ENCODE measurements around the gene PRM3.

The PRM3 gene

DNA sequence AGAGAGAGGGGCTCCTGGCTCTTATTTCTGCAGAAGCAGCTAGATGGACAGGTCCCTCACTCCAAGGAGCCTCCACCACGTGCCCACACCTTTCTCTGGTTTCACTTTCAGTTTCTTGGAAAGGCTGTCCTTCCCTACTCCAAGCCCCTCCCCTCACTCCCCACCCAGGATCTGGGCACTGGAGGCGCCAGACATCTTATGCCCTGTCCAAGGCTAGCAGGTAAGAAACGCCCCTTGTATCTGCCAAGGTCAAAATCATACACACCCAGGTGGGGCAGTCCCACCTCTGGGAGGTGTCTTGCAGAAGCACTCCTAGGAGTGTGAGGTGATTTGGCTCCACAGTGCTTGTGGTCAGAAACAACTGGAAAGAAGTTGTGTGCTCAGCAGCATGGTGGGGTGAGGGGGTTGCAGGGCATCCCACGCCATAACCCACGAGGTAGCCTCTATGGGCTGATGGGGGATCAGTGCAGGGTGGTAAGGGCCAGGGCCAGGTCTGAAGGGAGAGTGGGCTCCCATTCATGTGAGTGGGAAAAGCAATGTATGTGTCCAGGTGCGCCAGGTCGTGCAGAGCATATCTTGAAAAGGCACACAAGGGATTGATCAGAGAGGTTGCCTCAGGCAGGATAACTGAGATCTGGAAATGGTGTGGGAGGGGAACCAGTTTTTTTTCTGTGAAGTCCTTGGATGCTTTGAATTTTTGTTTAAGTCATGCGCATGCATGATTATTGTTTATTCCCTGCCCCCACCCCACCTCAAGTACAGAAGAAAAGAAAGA, 39.5 kb upstream of the PRM3 start:
- no peaks in the 10 kb centered on the region for H3K36me3 ChIP-seq (ENCODE audit: insufficient read depth, low read length)
- peak overlapping the region; percentile 2 for H3K4me2 ChIP-seq (ENCODE audit: low read length)
- peaks cover 11% of the 10 kb centered on the region for H3K27me3 ChIP-seq (ENCODE audit: control insufficient read depth, insufficient read depth, low read length)
- no peaks in the 10 kb centered on the region for H3K9me3 ChIP-seq (replicated peaks; ENCODE audit: low read length)
- H3K4me1 ChIP-seq (ENCODE audit: control insufficient read depth, insufficient read depth, low read length), result peaks cover 19% of the 10 kb centered on the region
- no peak overlapping the region for H3K4me3 ChIP-seq (ENCODE audit: low read length)
- no peak overlapping the region for H3K9ac ChIP-seq (ENCODE audit: low read depth, low read length)

- Histone ChIP-seq H3K4me1 (ENCODE audit: control insufficient read depth, insufficient read depth, low read length) (peaks cover 15% of the 10 kb centered on the region), H3K4me3 (ENCODE audit: low read length) (no peak overlapping the region), H3K4me2 (ENCODE audit: low read length) (no peak overlapping the region), H3K9ac (ENCODE audit: low read depth, low read length) (no peak overlapping the region), H3K9me3 (replicated peaks; ENCODE audit: low read length) (no peaks in the 10 kb centered on the region), H3K36me3 (ENCODE audit: insufficient read depth, low read length) (no peaks in the 10 kb centered on the region), H3K27me3 (ENCODE audit: control insufficient read depth, insufficient read depth, low read length) (peaks cover 13% of the 10 kb centered on the region)
These were observed 37.6 kb upstream of the PRM3 start for GRCh38 chr16:11310997-11311561.

DNA sequence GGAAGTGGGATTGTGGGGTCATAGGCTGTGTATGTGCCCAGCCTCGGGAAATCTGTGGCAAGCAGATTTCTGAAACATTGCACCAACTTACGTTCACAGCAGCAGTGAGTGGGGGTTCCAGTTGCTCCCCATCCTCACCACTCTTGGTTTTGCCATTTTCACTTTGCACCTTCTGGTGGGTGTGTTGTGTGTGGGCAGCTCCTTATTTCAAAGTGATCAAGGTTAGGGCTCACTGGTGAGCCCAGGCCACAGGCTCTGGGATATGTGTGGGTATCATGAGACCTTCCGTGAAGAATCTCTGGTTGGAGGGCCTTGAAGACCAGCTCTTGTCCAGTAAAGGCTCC, 37.2 kb upstream of the PRM3 start:
- Histone ChIP-seq H3K27me3 (ENCODE audit: control insufficient read depth, insufficient read depth, low read length) (peaks cover 11% of the 10 kb centered on the region), H3K36me3 (ENCODE audit: insufficient read depth, low read length) (no peaks in the 10 kb centered on the region), H3K4me2 (ENCODE audit: low read length) (no peak overlapping the region), H3K9ac (ENCODE audit: low read depth, low read length) (no peak overlapping the region), H3K4me1 (ENCODE audit: control insufficient read depth, insufficient read depth, low read length) (peaks cover 15% of the 10 kb centered on the region), H3K4me3 (ENCODE audit: low read length) (no peak overlapping the region), H3K9me3 (replicated peaks; ENCODE audit: low read length) (no peaks in the 10 kb centered on the region)

- Histone ChIP-seq H3K27me3 (ENCODE audit: control insufficient read depth, insufficient read depth, low read length) (peaks cover 11% of the 10 kb centered on the region), H3K4me3 (ENCODE audit: low read length) (no peak overlapping the region), H3K9ac (ENCODE audit: low read depth, low read length) (no peak overlapping the region), H3K4me1 (ENCODE audit: control insufficient read depth, insufficient read depth, low read length) (peaks cover 15% of the 10 kb centered on the region), H3K4me2 (ENCODE audit: low read length) (no peak overlapping the region), H3K9me3 (replicated peaks; ENCODE audit: low read length) (no peaks in the 10 kb centered on the region), H3K36me3 (ENCODE audit: insufficient read depth, low read length) (no peaks in the 10 kb centered on the region)
These were observed 36.6 kb upstream of the PRM3 start for GRCh38 chr16:11309895-11310633.

DNA sequence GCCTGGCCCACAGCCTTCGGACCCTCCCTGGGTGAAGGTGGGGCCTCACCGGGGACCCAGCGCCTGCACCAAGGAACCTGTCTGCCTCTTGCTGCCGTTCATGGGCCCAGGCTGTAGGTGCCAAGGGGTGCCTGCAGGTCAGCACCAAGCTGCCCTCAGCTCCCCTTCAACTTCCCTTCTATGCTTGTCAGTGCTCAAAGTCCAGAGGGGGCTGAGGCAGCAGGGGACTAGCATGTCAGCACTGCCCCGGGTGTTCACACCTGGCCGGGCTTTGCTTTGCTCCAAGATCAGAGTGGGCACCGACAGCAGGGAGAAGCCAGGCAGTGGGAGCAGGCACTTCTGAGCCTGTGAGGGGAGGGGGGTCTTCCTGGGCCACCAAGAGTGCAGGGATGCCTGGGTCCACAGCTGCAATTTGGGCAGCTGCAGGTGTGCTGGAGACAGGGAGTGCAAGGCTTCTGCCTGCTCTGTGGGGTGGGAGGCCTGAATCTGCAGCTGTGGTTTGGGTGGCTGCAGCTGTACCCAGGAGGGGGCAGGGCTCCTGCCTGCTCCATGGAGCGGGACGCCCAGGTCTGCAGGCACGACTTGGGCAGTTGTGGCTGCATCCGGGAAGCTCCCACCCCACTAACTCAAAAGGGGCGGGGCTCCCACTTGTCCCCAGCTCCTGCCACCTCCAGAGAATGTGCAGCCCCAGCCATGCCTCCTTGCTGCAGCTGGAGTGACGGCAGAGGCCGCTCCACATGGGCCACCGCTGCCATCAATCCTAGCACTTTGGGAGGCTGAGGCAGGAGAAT, 35.3 kb upstream of the PRM3 start:
- Histone ChIP-seq H3K36me3 (ENCODE audit: insufficient read depth, low read length) (no peaks in the 10 kb centered on the region), H3K27me3 (ENCODE audit: control insufficient read depth, insufficient read depth, low read length) (peaks cover 11% of the 10 kb centered on the region), H3K4me3 (ENCODE audit: low read length) (no peak overlapping the region), H3K4me2 (ENCODE audit: low read length) (no peak overlapping the region), H3K4me1 (ENCODE audit: control insufficient read depth, insufficient read depth, low read length) (peaks cover 15% of the 10 kb centered on the region), H3K9me3 (replicated peaks; ENCODE audit: low read length) (no peaks in the 10 kb centered on the region), H3K9ac (ENCODE audit: low read depth, low read length) (no peak overlapping the region)

DNA sequence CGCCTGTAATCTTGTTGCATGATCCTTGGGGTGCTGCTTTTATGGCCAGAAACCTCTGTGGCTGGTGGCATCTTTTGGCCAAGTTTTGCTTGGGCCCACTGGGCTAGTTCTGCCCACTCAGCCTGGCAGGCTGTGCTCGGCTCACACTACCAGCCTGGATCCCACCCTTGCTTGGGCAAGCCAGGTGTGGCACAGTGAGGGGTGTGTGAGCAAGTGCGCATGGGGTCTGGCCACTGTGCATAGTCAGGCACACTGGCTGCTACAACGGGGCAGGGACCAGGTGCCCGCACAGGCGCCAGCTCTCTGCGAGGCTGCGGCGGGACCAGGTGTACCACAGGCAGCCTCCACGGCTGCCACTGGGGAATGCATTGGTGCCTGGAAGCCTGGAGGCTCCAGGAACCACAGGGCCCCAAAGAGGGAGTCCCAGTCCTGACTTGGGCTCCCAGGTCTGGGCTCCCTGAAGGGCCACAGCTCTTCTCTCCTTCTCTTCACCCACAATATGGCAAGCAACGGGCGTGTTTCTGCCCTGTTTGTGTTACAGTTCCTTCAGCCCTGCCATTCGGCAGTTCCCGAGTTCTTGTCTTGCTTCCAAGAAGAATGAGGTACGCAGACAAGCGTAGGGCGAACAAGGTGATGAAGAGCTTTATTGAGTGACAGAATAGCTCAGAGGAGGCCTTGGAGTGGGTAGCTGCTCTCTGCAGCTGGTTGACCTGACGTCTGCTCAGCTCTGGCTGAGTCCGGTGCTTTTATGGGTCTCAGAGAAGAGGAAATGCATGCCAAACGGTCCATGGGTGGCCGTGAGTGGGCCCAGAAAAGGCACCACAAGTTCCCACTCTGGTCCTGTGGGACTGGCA, 34.4 kb upstream of the PRM3 start:
- H3K27me3 ChIP-seq (ENCODE audit: control insufficient read depth, insufficient read depth, low read length), result peaks cover 11% of the 10 kb centered on the region
- no peak overlapping the region for H3K4me2 ChIP-seq (ENCODE audit: low read length)
- no peak overlapping the region for H3K9ac ChIP-seq (ENCODE audit: low read depth, low read length)
- H3K36me3 ChIP-seq (ENCODE audit: insufficient read depth, low read length), result no peaks in the 10 kb centered on the region
- peaks cover 11% of the 10 kb centered on the region for H3K4me1 ChIP-seq (ENCODE audit: control insufficient read depth, insufficient read depth, low read length)
- no peak overlapping the region for H3K4me3 ChIP-seq (ENCODE audit: low read length)
- no peaks in the 10 kb centered on the region for H3K9me3 ChIP-seq (replicated peaks; ENCODE audit: low read length)

DNA sequence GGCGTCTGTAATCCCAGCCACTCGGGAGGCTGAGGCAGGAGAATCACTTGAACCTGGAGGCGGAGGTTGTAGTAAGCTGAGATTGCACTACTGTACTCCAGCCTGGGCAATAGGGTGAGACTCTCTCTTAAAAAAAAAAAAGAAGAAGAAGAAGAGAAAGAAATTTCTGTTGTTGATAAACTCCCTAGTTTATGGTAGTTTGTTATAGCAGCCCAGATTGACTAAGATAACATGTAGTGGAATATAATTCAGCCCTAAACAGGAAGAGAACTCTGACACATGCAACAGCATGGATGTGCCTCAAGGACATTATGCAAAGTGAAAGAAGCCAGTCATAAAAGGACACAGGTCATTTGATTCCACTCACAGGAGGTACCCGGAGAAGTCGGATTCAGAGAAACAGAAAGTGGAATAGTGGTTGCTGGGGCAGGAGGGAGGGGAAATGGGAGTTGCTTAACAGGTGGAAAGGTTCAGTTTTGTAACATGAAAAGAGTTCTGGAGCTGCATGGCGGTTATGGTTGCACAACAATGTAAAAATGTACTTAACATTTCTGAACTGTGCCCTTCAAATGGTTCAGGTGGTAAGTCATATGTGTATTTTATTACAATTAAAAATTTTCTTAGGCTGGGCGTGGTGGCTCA, 33.7 kb upstream of the PRM3 start:
- Histone ChIP-seq H3K27me3 (ENCODE audit: control insufficient read depth, insufficient read depth, low read length) (peaks cover 11% of the 10 kb centered on the region), H3K9ac (ENCODE audit: low read depth, low read length) (no peak overlapping the region), H3K4me3 (ENCODE audit: low read length) (no peak overlapping the region), H3K9me3 (replicated peaks; ENCODE audit: low read length) (no peaks in the 10 kb centered on the region), H3K4me2 (ENCODE audit: low read length) (no peak overlapping the region), H3K36me3 (ENCODE audit: insufficient read depth, low read length) (no peaks in the 10 kb centered on the region), H3K4me1 (ENCODE audit: control insufficient read depth, insufficient read depth, low read length) (peaks cover 4% of the 10 kb centered on the region)

DNA sequence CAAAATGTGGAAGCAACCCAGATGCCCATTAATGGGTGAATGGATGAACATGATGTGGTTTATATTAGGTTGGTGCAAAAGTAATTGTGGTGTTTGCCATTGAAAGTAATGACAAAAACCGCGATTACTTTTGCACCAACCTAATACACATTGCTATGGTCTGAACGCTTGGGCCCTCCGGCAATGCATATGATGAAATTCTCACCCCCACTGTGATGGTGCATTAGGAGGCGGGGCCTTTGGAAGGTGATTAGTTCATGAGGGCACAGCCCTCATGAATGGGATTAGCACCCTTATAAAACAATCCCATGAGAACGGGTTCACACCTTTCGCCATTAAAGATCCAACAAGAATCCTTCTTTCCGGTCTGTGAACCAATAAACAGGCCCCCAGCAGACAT, 33.0 kb upstream of the PRM3 start:
- no peaks in the 10 kb centered on the region for H3K9me3 ChIP-seq (replicated peaks; ENCODE audit: low read length)
- H3K4me3 ChIP-seq (ENCODE audit: low read length), result no peak overlapping the region
- no peaks in the 10 kb centered on the region for H3K4me1 ChIP-seq (ENCODE audit: control insufficient read depth, insufficient read depth, low read length)
- no peaks in the 10 kb centered on the region for H3K36me3 ChIP-seq (ENCODE audit: insufficient read depth, low read length)
- H3K9ac ChIP-seq (ENCODE audit: low read depth, low read length), result no peak overlapping the region
- peaks cover 11% of the 10 kb centered on the region for H3K27me3 ChIP-seq (ENCODE audit: control insufficient read depth, insufficient read depth, low read length)
- H3K4me2 ChIP-seq (ENCODE audit: low read length), result no peak overlapping the region

GRCh38 chr16:11303405-11304138, 30.1 kb upstream of the PRM3 start:
- no peak overlapping the region for H3K4me3 ChIP-seq (ENCODE audit: low read length)
- H3K9me3 ChIP-seq (replicated peaks; ENCODE audit: low read length), result no peaks in the 10 kb centered on the region
- H3K36me3 ChIP-seq (ENCODE audit: insufficient read depth, low read length), result no peaks in the 10 kb centered on the region
- H3K9ac ChIP-seq (ENCODE audit: low read depth, low read length), result no peak overlapping the region
- H3K4me1 ChIP-seq (ENCODE audit: control insufficient read depth, insufficient read depth, low read length), result no peaks in the 10 kb centered on the region
- H3K4me2 ChIP-seq (ENCODE audit: low read length), result no peak overlapping the region
- H3K27me3 ChIP-seq (ENCODE audit: control insufficient read depth, insufficient read depth, low read length), result peaks cover 3% of the 10 kb centered on the region

DNA sequence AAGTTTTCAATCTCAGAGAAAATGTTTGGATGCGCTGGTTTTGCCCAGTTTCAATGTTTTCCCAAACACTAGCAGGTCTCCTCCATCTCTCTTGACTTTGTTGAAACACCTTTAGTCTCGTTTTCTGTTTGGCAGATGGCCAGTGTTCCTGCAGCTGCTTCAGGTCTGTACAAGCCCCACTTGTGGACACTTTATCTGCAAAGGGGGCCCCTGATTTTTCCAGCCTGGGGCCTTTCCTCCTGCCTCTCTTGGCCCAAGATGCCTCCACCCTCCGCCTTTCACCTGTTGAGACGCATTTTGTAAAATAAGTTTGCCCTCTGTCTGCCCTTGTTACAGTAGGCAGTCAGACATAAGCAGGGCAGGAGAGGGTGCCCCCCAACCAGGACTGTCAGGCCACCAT, 29.5 kb upstream of the PRM3 start:
- Histone ChIP-seq H3K36me3 (ENCODE audit: insufficient read depth, low read length) (no peaks in the 10 kb centered on the region), H3K4me1 (ENCODE audit: control insufficient read depth, insufficient read depth, low read length) (no peaks in the 10 kb centered on the region), H3K9me3 (replicated peaks; ENCODE audit: low read length) (no peaks in the 10 kb centered on the region), H3K4me2 (ENCODE audit: low read length) (no peak overlapping the region), H3K4me3 (ENCODE audit: low read length) (no peak overlapping the region), H3K27me3 (ENCODE audit: control insufficient read depth, insufficient read depth, low read length) (peaks cover 3% of the 10 kb centered on the region), H3K9ac (ENCODE audit: low read depth, low read length) (no peak overlapping the region)

Data from skeletal muscle satellite cell (primary cell).